PFSK-1 (cell line): ENCODE results near the gene CERS6.

ENCODE experiments used
- FOXP2 ChIP-seq: optimal IDR thresholded peaks from 2 replicates; pipeline ENCODE3; 2011; ENCODE audit warnings: borderline replicate concordance, control low read depth, inconsistent platforms; ENCODE audit not compliant: insufficient read depth; ENCODE audit errors: extremely low read length, extremely low read depth
- POLR2AphosphoS5 ChIP-seq: IDR thresholded peaks from 2 replicates; pipeline ENCODE4 v1.6.1; 2012; ENCODE audit warnings: low read depth, mild to moderate bottlenecking, control low read depth, low read length, moderate library complexity
- REST ChIP-seq, 2 experiments: IDR thresholded peaks; 2 replicates each; pipeline versions ENCODE4 v1.6.1 to v1.8.0; 2011 to 2012; ENCODE audit warnings: low read depth in 2 of 2, low read length in 2 of 2, control low read depth in 1 of 2, inconsistent platforms in 1 of 2, mild to moderate bottlenecking in 1 of 2, moderate library complexity in 1 of 2; ENCODE audit not compliant: insufficient read depth in 1 of 2
- SIN3A ChIP-seq: IDR thresholded peaks from 2 replicates; pipeline ENCODE4 v1.6.1; 2012; ENCODE audit warnings: mild to moderate bottlenecking, low read length, moderate library complexity, borderline replicate concordance; ENCODE audit not compliant: insufficient read depth
- TAF1 ChIP-seq: IDR thresholded peaks from 2 replicates; pipeline ENCODE4 v1.6.1; 2012; ENCODE audit warnings: low read length, control low read depth, borderline replicate concordance; ENCODE audit not compliant: insufficient read depth

CERS6 gene

GRCh38 chr2:168796583-168797285, 340.7 kb downstream of the CERS6 start:
- TF ChIP-seq SIN3A (no peak), REST (IDR thresholded peaks at IDR 0.05; ENCODE audit: insufficient read depth in 1 of 2, low read depth in 2 of 2, low read length in 2 of 2) (peak in 1 of 2 experiments; percentile 64; a peak in 1 of 4 replicates), TAF1 (no peak), POLR2AphosphoS5 (no peak), FOXP2 (peak; percentile 18)

GRCh38 chr2:168797286-168797655, 341.2 kb downstream of the CERS6 start:
- no peak for TF ChIP-seq TAF1
- TF ChIP-seq REST (IDR thresholded peaks at IDR 0.05; ENCODE audit: insufficient read depth in 1 of 2, low read depth in 2 of 2, low read length in 2 of 2): no peak
- TF ChIP-seq POLR2AphosphoS5: no peak
- TF ChIP-seq SIN3A: no peak
- no peak for TF ChIP-seq FOXP2

GRCh38 chr2:168798076-168798887, 342.2 kb downstream of the CERS6 start:
- TF ChIP-seq SIN3A (no peak), FOXP2 (no peak), TAF1 (no peak), POLR2AphosphoS5 (no peak), REST (IDR thresholded peaks at IDR 0.05; ENCODE audit: insufficient read depth in 1 of 2, low read depth in 2 of 2, low read length in 2 of 2) (peak in 1 of 2 experiments; percentile 34; a peak in 1 of 4 replicates)

GRCh38 chr2:168798888-168799410, 342.9 kb downstream of the CERS6 start:
- no peak for TF ChIP-seq FOXP2
- TF ChIP-seq SIN3A: no peak
- TF ChIP-seq TAF1: no peak
- TF ChIP-seq REST (IDR thresholded peaks at IDR 0.05; ENCODE audit: insufficient read depth in 1 of 2, low read depth in 2 of 2, low read length in 2 of 2): no peak
- no peak for TF ChIP-seq POLR2AphosphoS5
